DMS79 (cell line): ENCODE measurements around the gene SPIRE2.
A peak's percentile ranks its signal among the peaks of the same experiment; 100 is the strongest.
"Not testable (repeated sequence)": the region's sequence is repeated elsewhere in the genome, so short reads cannot be mapped to it uniquely, and the experiment has no call there.

Experiments used
- DNase-seq: peaks from one replicate; lab custom pipeline; 2025; lab: John Stamatoyannopoulos, UW

The SPIRE2 gene

GRCh38 chr16:89863741-89864526 lies 35.7 kb downstream of the SPIRE2 start:
- DNase-seq = no peak

GRCh38 chr16:89864527-89864820 lies 36.2 kb downstream of the SPIRE2 start:
- DNase-seq = no peak

GRCh38 chr16:89867918-89868317 lies 39.6 kb downstream of the SPIRE2 start:
- no peak for DNase-seq

- DNase-seq = no peak
These were observed 41.6 kb downstream of the SPIRE2 start for GRCh38 chr16:89869911-89870310.

GRCh38 chr16:89870440-89870839 lies 42.2 kb downstream of the SPIRE2 start:
- DNase-seq = no peak

GRCh38 chr16:89871895-89872294 lies 43.6 kb downstream of the SPIRE2 start:
- no peak for DNase-seq

- DNase-seq = peak; percentile 51
These were observed 45.1 kb downstream of the SPIRE2 start, which contains the start of gene TCF25 for GRCh38 chr16:89873109-89873971. Gene TCF25, plus strand, starts transcription at chr16:89873592. Its CDS starts 76 bp downstream, at chr16:89873668.

- DNase-seq = peak; percentile 39
These were observed 45.9 kb downstream of the SPIRE2 start for GRCh38 chr16:89873972-89874689.

GRCh38 chr16:89879123-89879522 lies 50.8 kb downstream of the SPIRE2 start:
- not testable (repeated sequence) for DNase-seq

- DNase-seq = peak; percentile 76
These were observed 52.4 kb downstream of the SPIRE2 start for GRCh38 chr16:89880477-89881367.

- DNase-seq = no peak
These were observed 53.1 kb downstream of the SPIRE2 start for GRCh38 chr16:89881368-89881730.

- DNase-seq = no peak
These were observed 55.2 kb downstream of the SPIRE2 start for GRCh38 chr16:89883346-89884040.

- DNase-seq = no peak
These were observed 55.8 kb downstream of the SPIRE2 start for GRCh38 chr16:89884041-89884421.

- DNase-seq = no peak
These were observed 59.0 kb downstream of the SPIRE2 start for GRCh38 chr16:89887243-89887642.

- DNase-seq = no peak
These were observed 61.9 kb downstream of the SPIRE2 start for GRCh38 chr16:89890200-89890599.

- DNase-seq = no peak
These were observed 62.8 kb downstream of the SPIRE2 start for GRCh38 chr16:89890886-89891657.

GRCh38 chr16:89892055-89892630 lies 63.9 kb downstream of the SPIRE2 start:
- no peak for DNase-seq

GRCh38 chr16:89892635-89893034 lies 64.4 kb downstream of the SPIRE2 start:
- no peak for DNase-seq

- no peak for DNase-seq
These were observed 65.6 kb downstream of the SPIRE2 start for GRCh38 chr16:89893642-89894548.
